GM21723 (cell line): ENCODE data around the gene FXYD6.

Experiments
- ATAC-seq: cut with Tn5 transposase; IDR thresholded peaks from one replicate; pipeline ENCODE4 v1.9.1; 2021; ENCODE audit warnings: mild to moderate bottlenecking, moderate library complexity; ENCODE audit not compliant: unreplicated experiment

The FXYD6 gene

GRCh38 chr11:117888139-117888566 lies 11.7 kb upstream of the FXYD6 start:
- no peak for ATAC-seq

DNA sequence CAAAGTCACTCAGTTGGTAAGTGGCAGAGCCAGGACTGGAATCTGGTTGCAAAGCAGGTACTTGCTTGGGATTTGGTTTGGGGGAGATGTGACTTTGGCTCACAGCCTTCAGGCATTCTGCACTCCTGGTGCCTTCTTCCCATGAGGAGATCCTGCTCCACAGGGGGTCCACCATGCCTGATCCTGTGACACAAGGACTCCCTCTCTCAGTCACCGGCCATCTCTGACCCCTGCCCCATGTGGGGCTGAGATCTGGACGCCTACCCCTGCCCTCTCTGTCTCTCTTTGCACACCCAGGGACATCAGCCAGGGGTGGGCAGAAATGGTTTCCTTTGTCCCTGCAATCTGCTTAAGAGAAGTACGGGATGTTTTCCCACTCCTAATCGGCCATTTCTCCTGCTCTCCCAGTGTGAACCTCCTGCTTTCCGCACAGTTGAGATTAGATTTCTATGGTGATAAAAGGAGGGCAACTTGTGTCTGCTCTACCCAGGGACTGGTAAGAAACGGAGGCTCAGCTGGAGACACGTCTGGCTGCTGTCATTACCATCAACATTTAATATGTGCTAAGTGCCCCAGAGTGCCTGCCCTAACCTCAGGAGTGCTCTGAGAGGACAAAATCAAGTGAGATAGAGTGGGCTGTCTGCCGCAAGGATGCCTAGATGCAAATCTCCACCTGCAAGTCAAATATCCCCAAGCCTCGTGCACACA lies 11.1 kb upstream of the FXYD6 start:
- ATAC-seq = no peak

GRCh38 chr11:117885777-117886176 lies 9.3 kb upstream of the FXYD6 start:
- ATAC-seq = no peak

DNA sequence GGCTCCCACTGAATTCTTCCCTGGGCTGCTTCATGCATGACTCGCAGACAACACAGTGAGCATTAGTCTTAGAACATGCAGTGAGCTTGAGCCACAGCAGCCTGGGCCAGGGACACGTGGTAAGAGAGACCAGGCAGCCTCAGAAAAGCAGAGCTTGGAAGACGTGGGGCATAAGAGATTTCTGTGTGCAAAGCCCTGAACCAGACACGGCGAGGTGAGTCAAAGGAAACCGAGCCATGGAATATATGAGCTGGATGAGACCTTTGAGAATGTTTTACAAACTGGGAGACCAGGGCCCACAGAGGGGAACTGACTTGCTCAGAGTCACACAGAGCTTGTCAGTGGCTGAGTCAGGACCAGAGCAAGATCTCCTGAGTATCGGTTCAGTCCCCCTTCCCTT lies 8.5 kb upstream of the FXYD6 start:
- no peak for ATAC-seq

GRCh38 chr11:117883063-117883462 lies 6.6 kb upstream of the FXYD6 start:
- ATAC-seq = no peak

- ATAC-seq = no peak
Measured at GRCh38 chr11:117882311-117882905, 6.0 kb upstream of the FXYD6 start.

DNA sequence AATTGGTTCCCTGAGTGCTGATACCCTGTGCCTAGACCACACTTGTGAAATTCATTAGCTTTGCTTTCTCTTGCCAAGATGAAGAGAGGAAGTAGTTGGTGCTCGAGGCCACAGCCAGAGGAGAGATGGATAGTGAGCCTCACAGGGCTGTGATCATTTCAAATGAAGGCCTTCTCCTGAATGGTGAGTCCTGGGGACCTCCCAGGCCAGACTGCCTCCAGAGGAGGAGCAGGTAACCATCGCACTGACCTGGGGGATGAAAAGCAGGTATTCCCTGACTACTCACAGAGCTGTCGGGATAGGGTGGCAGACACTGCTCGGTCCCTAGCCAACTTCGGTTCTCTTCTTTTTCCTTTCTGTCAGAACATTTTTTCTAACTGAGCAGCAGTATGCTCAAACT lies 4.8 kb upstream of the FXYD6 start:
- no peak for ATAC-seq

- ATAC-seq = no peak
Measured at GRCh38 chr11:117879516-117880480, 3.3 kb upstream of the FXYD6 start.

- no peak for ATAC-seq
Measured at GRCh38 chr11:117878939-117879475, 2.5 kb upstream of the FXYD6 start.

- ATAC-seq = no peak
Measured at GRCh38 chr11:117878314-117878938, 2.0 kb upstream of the FXYD6 start.

- no peak for ATAC-seq
Measured at GRCh38 chr11:117877120-117877784, 794 bp upstream of the FXYD6 start.

DNA sequence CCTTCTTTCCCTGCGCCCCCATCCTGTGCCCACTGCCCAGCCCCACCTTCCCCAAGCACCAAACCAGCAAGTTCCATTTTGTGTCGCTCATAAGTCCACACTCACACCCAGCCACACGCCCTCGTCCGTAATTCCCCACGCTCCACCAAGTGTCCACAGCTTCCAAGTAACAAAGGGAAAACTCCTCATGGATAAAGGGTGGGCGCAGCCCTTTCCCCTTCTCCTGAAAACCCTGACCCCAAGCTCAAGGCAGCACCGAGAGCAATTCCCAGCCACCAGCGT lies 458 bp downstream of the FXYD6 start:
- ATAC-seq = no peak

DNA sequence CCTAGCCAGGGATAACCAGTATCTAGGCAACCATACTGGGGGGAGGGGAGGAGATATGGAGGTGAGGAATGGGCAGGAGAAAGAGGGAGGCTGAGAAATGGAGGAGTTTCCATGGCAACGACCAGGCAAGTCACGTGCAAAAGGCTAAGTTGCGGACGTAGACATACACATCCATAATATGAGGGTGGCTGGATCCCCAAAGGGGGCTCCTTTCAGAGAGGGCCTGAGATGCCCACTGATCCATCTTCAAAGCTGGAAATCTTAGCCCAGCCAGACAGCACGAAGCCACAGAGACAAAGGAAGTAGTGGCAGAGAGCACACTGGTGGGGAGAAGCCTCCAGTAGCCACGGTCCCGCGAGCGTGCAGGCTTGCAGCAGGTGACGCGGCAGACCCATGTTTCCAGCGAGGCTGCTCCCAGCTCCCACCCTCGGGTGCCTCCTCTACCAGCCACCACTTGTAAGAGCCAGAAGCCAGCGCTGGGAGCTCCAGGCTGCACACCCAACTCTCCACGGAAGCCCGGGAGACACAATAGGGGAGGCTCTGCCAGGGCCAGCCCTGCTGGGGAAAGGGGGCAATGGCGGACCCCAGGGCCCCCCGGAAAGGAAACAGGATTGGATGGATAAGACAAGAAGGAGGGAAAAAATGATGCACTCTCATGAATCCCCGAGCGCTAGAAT lies 938 bp downstream of the FXYD6 start:
- no peak for ATAC-seq

DNA sequence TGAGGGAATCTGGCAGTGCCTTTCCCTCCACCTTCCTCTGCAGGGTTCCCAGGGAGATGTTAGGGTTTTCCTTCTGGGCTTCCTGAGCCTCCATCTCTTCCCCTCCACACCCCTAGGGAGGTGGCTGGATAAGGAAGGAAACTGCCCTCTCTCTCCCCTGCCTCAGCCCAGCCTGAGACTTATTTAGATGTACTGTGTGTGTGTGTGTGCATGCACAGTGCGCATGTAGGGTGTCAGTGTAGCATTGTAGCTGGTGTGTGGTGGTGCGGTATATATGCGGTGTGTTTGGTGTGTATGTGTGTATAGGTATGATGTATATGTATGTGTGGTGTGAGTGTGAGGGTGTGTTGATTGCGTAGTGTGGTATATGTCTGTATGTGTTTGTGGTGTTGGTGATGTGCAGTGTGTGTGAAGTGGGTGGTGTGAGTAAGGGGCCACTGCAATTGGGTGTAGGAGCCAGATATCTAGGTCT lies 1.5 kb downstream of the FXYD6 start:
- ATAC-seq = no peak

GRCh38 chr11:117874253-117874909 lies 2.1 kb downstream of the FXYD6 start:
- ATAC-seq = no peak

DNA sequence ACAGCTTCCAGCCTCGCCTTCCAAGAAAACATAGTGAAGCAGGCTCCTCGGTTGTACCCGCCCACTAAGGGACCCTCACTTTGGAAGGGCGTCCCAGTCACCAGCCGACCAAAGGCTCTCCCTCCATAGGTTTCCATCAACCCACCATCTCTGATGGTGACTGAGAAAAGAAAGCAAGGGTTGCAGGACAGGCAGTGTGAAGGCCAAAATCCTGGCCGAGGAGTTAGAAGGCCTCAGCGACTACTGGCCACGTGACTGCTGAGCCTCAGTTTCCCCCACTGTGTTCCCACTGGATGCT lies 2.7 kb downstream of the FXYD6 start:
- no peak for ATAC-seq

DNA sequence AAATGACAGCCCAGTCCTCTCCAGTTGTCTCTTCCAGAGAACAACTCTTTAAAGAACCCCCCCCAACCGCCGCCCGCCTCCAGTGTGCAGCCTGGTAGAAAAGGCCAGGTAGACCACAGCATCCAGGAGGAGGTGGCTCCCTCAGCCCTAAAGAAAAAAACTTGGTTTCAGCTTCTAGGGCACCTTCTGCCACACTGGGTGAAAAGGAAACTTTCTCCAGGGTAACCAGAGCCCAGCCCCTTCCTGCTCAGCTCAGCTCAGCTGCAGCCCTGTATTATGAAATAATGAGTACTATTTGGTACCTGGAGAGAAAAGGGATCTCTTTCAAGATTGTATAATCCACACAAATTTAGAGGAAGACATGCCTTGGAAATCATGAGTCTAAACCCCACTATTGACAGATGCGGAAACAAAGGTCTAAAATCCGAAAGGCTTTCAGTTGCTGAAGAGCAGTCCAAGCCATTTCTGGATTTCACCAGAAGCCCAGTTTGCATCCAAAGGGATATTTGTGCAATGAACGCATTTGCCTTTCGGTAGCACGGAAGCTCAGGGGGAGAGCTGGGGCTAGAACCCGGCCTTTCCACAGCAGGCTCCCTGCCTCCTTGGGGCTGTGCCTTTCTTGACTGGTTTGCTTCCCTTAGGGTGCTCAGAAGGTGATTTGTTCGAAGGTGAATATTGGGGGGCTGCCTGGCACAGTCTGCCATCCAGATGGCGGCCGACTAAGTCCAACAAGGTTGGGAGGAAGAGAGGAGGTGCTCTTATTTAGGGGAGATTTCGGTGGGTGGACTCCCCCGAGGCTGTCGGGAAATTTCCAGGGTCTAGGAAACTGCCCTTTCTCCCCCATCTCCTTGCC lies 3.3 kb downstream of the FXYD6 start:
- no peak for ATAC-seq

- no peak for ATAC-seq
Measured at GRCh38 chr11:117872420-117872961, 4.0 kb downstream of the FXYD6 start.
